Panc1 (cell line): ENCODE data around the gene SYTL1.

Experiments used
- CTCF ChIP-seq: fragments of 450-650 bp; IDR thresholded peaks from 2 replicates; pipeline ENCODE4 v1.5.1; 2017; ENCODE audit warnings: mild to moderate bottlenecking
- POLR2AphosphoS5 ChIP-seq: IDR thresholded peaks from 2 replicates; pipeline ENCODE4 v1.6.1; 2012; ENCODE audit warnings: mild to moderate bottlenecking, low read depth, low read length, moderate library complexity
- REST ChIP-seq, 2 experiments: IDR thresholded peaks; 2 replicates each; pipeline ENCODE4 v1.6.1; 2011 to 2012; ENCODE audit warnings: low read depth in 2 of 2, control low read depth in 1 of 2, low read length in 1 of 2, mild to moderate bottlenecking in 1 of 2, moderate library complexity in 1 of 2; ENCODE audit not compliant: insufficient read depth in 1 of 2
- SIN3A ChIP-seq: IDR thresholded peaks from 2 replicates; pipeline ENCODE4 v1.6.1; 2012; ENCODE audit warnings: low read depth, mild to moderate bottlenecking, low read length, moderate library complexity, borderline replicate concordance; ENCODE audit not compliant: insufficient read depth
- TCF7L2 ChIP-seq: IDR thresholded peaks from 2 replicates; pipeline ENCODE4 v1.6.1; 2011; ENCODE audit warnings: mild to moderate bottlenecking, low read depth, low read length, inconsistent platforms

- TF ChIP-seq SIN3A = no peak
- TF ChIP-seq CTCF = no peak
- no peak for TF ChIP-seq POLR2AphosphoS5
- TF ChIP-seq REST (IDR thresholded peaks at IDR 0.05; ENCODE audit: insufficient read depth in 1 of 2, low read depth in 2 of 2, low read length in 1 of 2) = no peak
- TF ChIP-seq TCF7L2 = no peak
These were observed 33.8 kb upstream of the SYTL1 start for GRCh38 chr1:27307874-27308598.
